ENCODE measurements around the gene TDRD9. TPM values are rescaled to one million over a fixed set of nuclear protein-coding genes. Genes with fewer than 3 reads are reported as not detected.
"Not testable (repeated sequence)": the region's sequence is repeated elsewhere in the genome, so short reads cannot be mapped to it uniquely, and the experiment has no call there.

Gene TDRD9
- total and polyA plus RNA-seq, 12 donors, result 0.55 to 8.4 (median 2.4) TPM

DNA sequence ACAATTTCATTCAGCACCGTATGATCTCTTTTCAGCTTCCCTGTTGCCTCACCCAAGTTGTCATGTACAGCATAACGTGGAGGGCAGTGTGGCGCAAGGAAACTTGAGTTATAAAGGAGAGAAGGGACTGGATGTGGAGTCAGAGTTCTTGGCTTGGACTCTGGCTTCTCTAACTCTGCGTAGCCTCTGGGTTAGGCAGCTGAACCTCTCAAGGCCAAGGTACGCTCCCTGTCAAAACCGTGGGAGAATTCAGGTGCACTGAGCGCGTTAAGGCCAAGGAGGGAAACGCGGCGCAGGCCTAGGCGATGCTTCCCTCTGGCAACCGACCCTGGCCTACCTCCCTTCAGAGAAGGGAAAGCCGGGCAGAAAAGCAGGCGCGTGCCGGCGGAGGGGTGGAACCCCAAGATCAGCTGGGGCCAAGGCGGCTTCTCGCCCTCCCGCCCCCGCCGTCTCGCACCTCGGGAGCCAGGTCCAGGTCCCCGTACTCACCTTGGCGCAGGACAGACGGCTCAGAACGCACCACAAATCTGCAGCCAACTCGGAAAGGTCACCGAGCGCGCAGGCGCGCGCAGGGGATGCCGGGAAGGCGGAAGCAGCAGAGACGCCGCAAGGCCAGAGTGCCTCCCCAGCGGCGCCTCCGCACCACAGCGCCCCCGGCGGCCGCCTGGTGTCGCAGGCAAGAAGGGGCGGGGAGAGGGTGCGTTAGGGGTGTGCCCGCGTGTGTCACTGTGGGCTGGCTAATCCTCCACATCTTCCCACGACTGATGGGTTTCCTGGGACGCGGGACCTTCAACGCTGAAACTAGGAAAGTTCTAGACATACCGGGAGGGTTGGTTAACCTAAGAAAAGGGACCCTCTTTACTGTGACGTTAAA lies 7.0 kb upstream of the TDRD9 start:
- Histone ChIP-seq H3K9me3 (no peaks in the 10 kb centered on the region), H3K36me3 (peaks cover 0 to 25% (median 0%) of the 10 kb centered on the region in 9 donors), H3K4me3 (peak overlapping the region; percentile 59 to 100 (median 94)), H3K27me3 (peaks cover 0 to 10% (median 0%) of the 10 kb centered on the region in 7 donors), H3K4me1 (peaks cover 3 to 57% (median 30%) of the 10 kb centered on the region in 9 donors), H3K27ac (peak overlapping the region; percentile 58 to 96 (median 92))
- 1% methylated on average over 49 to 58 of the region's 58 CpGs for WGBS, 2 donors
- ATAC-seq (peak; percentile 96 to 98 (median 97)), DNase-seq (peak; percentile 91 to 94)
- intact Hi-C loops (cut with DNase I), result no loop called here
- TF ChIP-seq CTCF (IDR thresholded peaks at IDR 0.05), result peak; percentile 93 to 99 (median 99)

DNA sequence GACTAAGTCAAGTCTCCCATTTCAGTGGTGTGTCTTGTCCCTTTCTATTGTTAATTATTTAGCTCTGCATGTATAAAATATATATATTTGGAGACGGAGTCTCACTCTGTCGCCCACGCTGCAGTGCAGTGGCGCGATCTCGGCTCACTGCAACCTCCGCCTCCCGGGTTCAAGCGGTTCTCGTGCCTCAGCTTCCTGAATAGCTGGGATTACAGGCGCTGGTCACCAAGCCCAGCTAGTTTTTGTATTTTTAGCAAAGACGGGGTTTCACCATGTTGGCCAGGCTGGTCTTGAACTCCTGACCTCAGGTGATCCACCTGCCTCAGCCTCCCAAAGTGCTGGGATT lies 6.4 kb upstream of the TDRD9 start:
- Histone ChIP-seq H3K36me3 (peaks cover 0 to 19% (median 0%) of the 10 kb centered on the region in 9 donors), H3K27me3 (peaks cover 0 to 10% (median 0%) of the 10 kb centered on the region in 7 donors), H3K4me3 (peak overlapping the region in 7 of 10 donors; percentile 81 to 100 (median 96)), H3K27ac (peak overlapping the region in 1 of 10 donors; percentile 95), H3K4me1 (peaks cover 3 to 51% (median 30%) of the 10 kb centered on the region in 9 donors)
- intact Hi-C loops (cut with DNase I); H3K9me3 ChIP-seq; ATAC-seq; DNase-seq: not testable (repeated sequence)
- 64 to 66% methylated on average over 12 of the region's 12 CpGs for WGBS, 2 donors

DNA sequence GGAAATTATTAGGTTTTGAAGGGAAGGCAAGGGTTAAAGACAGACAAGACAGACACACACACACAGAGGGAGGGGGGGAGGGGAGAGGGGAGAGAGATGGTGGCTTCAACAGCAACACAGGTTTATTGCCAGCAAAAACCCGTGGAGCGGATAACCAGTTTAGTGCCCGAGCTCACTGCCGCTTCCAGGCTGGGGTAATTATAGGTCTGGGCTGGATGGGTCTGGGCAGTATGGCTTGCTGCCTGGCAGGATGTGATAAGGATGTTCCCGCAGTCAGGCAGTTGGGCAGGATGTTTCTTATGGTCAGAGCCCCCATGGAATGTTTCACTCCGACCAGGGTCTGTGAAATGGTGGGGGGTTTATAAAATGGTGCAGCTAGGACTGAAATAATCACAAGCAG lies 4.4 kb upstream of the TDRD9 start:
- no peaks in the 10 kb centered on the region for H3K36me3 ChIP-seq
- H3K9me3 ChIP-seq, result no peaks in the 10 kb centered on the region
- TF ChIP-seq CTCF (IDR thresholded peaks at IDR 0.05), result no peak
- DNase-seq (peak; percentile 46 to 61), ATAC-seq (peak; percentile 26 to 82 (median 59))
- peak overlapping the region in 7 of 10 donors; percentile 33 to 73 (median 65) for H3K27ac ChIP-seq
- WGBS, 2 donors, result 2 to 3% methylated on average over 6 of the region's 6 CpGs
- intact Hi-C loops (cut with DNase I), result no loop called here
- H3K4me1 ChIP-seq, result peaks cover 3 to 36% (median 22%) of the 10 kb centered on the region in 9 donors
- H3K27me3 ChIP-seq, result peaks cover 0 to 16% (median 0%) of the 10 kb centered on the region in 7 donors
- no peak overlapping the region for H3K4me3 ChIP-seq

GRCh38 chr14:103925316-103925715 lies 2.9 kb upstream of the TDRD9 start:
- Histone ChIP-seq H3K36me3 (no peaks in the 10 kb centered on the region), H3K27me3 (peaks cover 0 to 16% (median 0%) of the 10 kb centered on the region in 7 donors), H3K4me3 (no peak overlapping the region), H3K4me1 (peaks cover 0 to 23% (median 8%) of the 10 kb centered on the region in 9 donors), H3K27ac (no peak overlapping the region), H3K9me3 (no peaks in the 10 kb centered on the region)
- DNase-seq (no peak), ATAC-seq (no peak)
- 89 to 90% methylated on average over 5 of the region's 5 CpGs for WGBS, 2 donors
- TF ChIP-seq CTCF (IDR thresholded peaks at IDR 0.05), result no peak
- intact Hi-C loops (cut with DNase I), result no loop called here

Measured in heart right ventricle (tissue), 16 donors.